GM18951 (cell line): ENCODE data around the gene HMGXB4.
"Not testable (repeated sequence)": the region's sequence is repeated elsewhere in the genome, so short reads cannot be mapped to it uniquely, and the experiment has no call there.

Experiments used
- POLR2A ChIP-seq: IDR thresholded peaks from 4 replicates; pipeline ENCODE4 v1.6.1; 2011; ENCODE audit warnings: mild to moderate bottlenecking; ENCODE audit not compliant: insufficient read length, insufficient read depth; ENCODE audit errors: extremely low read depth
- in situ Hi-C: fragments of 300-500 bp; cut with MboI; formaldehyde crosslinking; loops from one replicate; pipeline ENCODE4 v1.12.0; 2022; ENCODE audit warnings: low sequenced_read_pairs, mixed read lengths, inconsistent platforms; ENCODE audit not compliant: unreplicated experiment

Gene HMGXB4

GRCh38 chr22:35230417-35230816 is 26.9 kb upstream of the HMGXB4 start:
- in situ Hi-C loops, result no loop called here
- TF ChIP-seq POLR2A, result no peak

- no peak for TF ChIP-seq POLR2A
- in situ Hi-C loops, result no loop called here
Measured at GRCh38 chr22:35230839-35231584, 26.3 kb upstream of the HMGXB4 start.

GRCh38 chr22:35231585-35232084 is 25.7 kb upstream of the HMGXB4 start:
- in situ Hi-C loops, result no loop called here
- no peak for TF ChIP-seq POLR2A

- in situ Hi-C loops, result not testable (repeated sequence)
Measured at GRCh38 chr22:35238749-35239148, 18.5 kb upstream of the HMGXB4 start.

- in situ Hi-C loops, result not testable (repeated sequence)
Measured at GRCh38 chr22:35244507-35244906, 12.8 kb upstream of the HMGXB4 start.

GRCh38 chr22:35250156-35250555 is 7.1 kb upstream of the HMGXB4 start:
- no peak for TF ChIP-seq POLR2A
- in situ Hi-C loops, result no loop called here

GRCh38 chr22:35253946-35254345 is 3.3 kb upstream of the HMGXB4 start:
- no peak for TF ChIP-seq POLR2A
- in situ Hi-C loops, result no loop called here

GRCh38 chr22:35257002-35257320 is 332 bp upstream of the HMGXB4 start:
- in situ Hi-C loops, result no loop called here
- TF ChIP-seq POLR2A, result no peak

GRCh38 chr22:35258191-35258988 is 1.1 kb downstream of the HMGXB4 start:
- in situ Hi-C loops, result no loop called here
- TF ChIP-seq POLR2A, result no peak

- in situ Hi-C loops, result no loop called here
- TF ChIP-seq POLR2A, result no peak
Measured at GRCh38 chr22:35264986-35265385, 7.7 kb downstream of the HMGXB4 start.

GRCh38 chr22:35266277-35266676 is 9.0 kb downstream of the HMGXB4 start:
- no peak for TF ChIP-seq POLR2A
- in situ Hi-C loops, result no loop called here

- in situ Hi-C loops, result no loop called here
- no peak for TF ChIP-seq POLR2A
Measured at GRCh38 chr22:35269630-35270029, 12.3 kb downstream of the HMGXB4 start.

GRCh38 chr22:35274154-35274871 is 17.0 kb downstream of the HMGXB4 start:
- no peak for TF ChIP-seq POLR2A
- in situ Hi-C loops, result no loop called here
